HG03045 (cell line): ENCODE measurements around the gene MPP1.

Experiments
- ATAC-seq: cut with Tn5 transposase; IDR thresholded peaks from one replicate; pipeline ENCODE4 v1.9.1; 2021; ENCODE audit warnings: mild to moderate bottlenecking, moderate library complexity; ENCODE audit not compliant: unreplicated experiment

The MPP1 gene

DNA sequence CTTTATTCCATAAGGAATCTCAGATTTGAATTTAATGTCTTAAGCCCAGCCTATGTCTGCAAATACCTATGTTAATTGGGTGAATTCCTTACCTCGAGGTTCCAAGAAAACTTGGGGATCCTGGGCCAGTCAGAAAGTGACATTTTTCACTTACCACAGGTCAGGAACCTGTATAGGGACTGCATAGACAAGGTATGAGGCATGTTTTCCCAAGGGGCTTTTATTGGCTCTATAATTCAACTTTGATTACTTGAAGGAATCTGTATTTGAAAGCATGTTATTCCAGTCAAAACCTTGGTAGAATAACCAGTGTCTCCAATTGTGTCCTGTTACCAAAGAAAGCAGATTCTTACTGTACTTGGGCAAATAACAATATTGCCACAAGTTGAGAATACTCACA is 8.5 kb upstream of the MPP1 start:
- no peak for ATAC-seq

DNA sequence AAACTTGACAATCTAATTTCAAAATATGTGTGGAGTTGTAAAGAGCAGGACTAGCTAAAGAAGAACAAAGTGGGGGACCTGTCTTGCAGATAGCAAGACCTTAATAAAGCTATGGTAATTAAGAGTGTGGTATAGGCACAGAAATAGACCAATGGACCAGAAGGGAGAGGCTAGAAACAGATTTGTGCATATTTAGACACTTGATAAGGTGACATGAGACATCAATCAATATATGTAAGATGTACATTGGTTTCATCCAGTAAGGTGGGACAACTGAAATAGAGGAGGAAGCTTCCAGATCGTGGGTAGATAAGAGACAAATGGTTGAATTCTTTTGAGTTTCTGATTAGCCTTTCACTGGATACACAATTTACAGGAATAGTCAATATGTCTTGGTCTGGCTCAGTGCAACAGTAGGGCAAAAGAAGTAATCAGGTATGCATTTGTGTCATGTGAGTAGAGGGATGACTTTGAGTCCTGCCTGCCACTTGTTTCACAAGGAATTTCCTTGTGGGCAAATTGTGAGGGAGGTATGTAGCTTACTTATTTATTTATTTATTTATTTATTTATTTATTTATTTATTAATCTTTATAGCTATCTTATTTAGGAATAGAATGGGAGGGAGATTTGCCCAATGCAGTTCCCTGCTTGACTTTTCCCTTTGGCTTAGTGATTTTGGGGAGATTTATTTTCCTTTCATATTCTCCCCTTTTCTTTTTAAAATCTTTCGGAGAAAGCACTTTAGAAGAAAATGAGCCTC is 7.2 kb upstream of the MPP1 start:
- ATAC-seq, result no peak

DNA sequence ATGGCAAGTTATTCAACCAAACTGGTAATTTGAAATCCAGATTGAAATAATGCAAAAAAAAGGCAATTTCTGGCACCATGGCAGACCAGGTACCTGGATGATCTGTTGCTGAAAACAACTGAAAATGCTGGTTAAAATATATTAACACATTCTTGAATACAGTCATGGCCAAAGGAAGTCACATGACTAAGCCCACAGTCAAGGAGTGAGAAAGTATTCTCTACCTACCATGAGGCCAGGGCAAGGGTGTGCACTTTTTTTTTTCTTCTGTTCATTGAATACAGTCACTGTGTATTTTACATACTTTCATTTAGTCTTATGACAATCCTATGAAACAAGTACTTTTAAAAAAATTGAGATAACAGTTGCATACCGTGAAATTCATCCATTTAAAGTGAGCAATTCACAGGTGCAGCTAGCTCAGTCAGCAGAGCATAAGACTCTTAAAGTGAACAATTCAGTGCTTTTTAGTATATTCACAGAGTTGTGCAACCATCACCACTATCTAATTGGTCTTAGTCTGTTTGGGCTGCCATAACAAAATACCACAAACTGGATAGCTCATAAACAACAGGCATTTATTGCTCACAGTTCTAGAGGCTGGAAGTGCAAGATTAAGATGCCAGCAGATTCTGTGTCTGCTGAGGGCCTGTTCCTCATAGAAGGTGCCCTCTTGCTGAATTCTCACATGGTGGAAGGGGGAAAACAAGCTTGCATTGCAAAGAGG is 4.8 kb upstream of the MPP1 start:
- no peak for ATAC-seq

DNA sequence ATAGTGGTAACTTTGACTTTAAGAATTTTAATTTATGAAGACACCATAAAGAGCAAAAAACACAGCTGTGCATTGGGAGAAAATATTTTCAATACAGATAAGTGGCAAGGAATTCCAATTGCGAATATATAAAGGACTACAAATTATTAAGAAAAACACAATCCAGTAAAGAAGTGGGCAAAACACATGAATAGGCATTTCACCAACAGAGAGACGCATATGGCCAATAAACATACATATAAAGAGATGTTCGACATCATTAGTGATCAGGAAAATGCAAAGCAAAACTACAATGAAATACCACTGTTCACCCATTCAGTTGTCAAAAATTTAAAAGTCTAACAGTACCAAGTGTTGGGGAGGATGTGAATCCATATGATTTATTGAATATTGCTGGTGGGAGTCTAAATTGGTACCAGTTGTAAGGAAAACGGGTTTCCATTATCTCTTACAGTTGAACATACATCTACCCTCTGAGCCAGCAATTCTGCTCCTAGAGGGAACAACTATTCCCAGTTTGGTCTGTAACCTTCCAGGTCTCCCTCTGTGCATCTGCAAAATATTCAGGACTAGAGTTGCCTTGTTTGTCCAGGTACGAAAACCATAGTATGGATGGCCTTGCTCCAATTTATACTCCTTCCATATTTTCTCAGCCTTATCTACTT is 1.7 kb upstream of the MPP1 start:
- ATAC-seq, result no peak

DNA sequence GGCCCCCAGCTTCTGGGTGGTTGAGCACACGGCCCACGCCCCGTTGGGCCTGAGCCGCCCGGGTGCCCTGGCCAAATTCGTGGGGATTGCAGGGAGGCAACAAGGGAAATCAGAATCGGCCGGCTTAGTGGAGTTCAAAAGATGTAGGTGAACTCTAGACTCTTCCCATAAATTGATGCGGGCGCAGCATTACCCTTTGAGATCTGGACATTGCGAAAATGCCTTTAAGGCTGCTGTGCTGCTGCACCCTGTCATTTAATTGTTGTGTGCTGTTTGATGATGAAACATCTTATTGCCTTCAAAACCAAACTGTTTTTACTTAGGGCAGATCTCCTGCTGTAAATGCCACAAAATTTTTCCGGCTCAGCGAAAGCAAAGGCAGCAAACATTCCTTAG is 409 bp upstream of the MPP1 start:
- ATAC-seq, result no peak

DNA sequence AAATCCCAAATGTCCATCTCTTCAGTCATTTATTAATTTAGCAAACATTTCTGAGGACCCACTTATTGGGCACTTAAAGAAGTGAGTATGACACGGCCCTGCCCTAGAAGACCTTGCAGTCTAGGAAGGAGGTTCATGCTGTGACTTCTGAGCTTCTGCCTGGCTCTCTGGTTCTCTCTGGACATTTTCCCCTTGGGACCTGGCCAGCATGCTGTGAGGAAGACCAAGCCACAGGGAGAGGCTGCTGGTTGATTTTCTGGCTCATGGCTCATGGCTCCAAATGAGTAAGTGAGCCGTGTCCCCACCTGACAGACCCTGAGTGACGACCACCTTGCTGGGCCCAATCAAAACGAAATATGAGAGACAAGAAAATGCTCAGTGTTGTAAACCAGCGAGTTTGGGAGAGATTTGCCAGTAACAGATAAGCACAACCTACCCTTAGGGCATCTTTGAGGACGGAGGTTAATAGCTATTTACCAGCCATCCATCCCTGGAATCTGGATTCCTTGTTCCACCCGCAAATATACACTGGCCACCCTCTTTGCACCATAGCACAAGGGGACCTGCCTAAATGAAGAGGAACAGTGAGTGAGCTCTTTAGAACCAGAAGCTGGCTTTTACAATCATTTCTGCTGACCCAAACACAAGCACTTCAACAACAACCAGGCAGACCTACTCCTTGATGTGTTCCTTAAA is 876 bp downstream of the MPP1 start:
- no peak for ATAC-seq

DNA sequence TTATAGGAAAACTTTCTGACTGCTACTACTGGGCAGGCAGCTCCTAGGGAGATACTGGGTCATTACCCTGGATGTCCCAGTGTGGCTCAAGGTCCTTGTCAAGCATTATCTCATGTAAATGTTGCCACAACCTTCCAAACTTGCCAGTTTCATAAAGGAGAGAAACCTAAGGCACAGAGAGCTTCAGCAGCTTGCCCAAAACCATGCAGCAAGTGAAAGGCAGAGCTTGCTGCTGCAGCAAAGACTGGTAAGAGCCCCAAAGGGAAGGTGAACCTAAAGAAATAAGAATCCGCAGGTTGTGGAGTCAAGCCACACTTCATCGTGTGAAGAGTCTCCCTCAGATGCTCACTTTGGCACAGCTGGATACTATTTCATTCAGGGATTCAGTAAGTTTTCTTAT is 2.3 kb downstream of the MPP1 start:
- ATAC-seq, result no peak

DNA sequence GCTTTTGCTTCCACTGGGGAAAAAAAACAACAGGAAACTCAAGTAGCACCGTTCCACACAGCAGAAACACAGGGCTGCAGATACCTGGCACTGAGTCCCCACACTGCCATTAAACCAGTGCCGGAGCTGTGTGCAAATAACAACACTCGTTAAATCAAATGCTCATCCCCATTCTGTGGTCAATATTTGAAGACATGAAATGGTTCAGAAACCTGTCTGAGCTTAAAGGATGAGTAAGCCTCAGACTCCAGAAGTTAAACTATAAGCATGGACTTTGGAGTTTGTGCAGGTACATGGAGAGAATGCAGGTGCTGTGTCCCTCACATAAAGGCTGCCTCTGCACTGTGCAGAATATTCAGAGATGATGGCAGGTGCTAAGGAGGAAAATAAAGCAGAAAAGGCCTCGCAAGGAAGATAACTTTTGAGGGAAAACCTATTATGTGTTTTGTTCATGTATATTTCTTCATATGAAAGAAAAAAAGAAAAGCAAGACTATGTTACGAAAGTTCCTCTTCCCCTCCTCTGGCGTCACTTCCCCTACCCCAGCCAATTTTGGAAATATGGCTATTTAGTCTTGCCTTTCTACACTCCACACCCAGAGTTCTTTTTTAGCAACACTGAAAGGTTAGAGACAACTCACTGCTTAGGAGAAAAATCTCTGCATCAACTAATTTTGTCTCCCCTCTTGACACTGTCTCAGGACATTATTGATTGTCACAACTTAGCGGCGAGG is 4.6 kb downstream of the MPP1 start:
- ATAC-seq, result no peak

DNA sequence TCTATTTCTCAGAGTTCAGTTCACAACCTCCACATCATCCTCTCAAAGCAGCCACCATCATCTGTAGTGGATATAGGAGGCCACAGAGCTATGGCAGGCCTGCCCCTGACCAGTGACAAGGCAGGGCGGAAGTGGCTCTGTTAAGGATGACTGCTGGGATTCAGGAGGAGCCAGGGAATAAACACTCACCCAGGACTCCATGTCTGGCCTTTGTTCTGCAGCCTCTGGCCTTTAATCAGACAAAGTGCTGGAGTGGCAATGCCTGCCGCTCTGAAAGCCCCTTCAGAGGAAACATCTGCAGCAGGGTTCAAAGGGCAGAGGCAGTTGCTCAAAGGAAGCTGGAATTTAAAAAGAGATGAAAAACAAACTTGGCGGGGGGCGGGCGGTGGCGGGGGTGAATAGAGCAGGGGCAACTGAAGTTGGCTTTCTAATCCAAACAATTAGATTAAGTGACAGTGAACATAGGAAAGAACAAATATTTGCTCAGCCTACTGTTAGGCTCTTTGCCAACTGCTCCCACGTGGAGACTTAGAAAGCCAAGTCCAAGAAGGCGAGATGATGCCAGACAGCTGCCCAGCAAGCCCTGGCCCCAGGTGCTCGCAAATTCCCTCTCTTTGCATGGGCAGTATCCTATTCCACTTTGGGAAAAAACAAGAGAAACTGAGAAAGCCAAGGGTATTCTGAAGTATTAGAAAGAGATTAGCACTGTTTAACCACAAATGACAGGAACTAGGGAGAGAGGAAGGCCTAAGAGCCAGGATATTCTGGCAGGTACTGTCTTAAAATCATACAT is 5.5 kb downstream of the MPP1 start:
- no peak for ATAC-seq

DNA sequence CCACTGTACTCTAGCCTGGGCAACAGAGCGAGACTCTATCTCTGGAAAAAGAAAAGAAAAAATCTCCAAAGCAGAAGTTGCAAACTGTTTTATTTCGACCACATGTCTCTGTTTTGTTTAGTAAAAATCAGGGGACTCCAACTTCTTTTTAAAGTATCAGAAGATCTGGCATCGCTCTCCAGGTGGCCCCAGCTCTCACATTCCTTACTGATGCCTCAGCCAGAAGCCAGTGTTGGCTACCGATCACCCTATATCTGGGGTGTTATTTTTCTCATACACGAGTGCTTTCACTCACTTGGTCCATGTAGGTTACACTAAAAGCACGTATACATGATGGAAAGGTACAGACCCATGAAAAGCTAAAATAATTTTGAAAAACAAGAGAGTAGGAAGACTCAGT is 8.3 kb downstream of the MPP1 start:
- ATAC-seq, result no peak

DNA sequence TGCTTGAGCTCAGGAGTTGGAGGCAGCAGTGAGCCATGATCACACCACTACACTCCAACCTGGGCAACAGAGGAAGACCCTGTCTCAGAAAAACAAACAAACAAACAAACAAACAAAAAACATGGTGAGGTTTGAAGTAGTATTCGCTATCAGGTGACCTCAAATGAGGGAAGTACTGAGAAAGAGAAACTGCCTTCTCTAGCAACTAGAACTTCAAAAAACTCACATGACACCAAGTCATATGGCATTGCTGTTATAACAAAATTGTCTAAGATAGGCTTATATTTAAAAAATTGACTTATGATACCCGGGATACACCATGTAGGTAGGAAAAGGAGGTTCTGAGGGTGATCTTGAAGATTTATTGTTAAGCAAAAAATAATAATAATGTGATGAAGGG is 10.3 kb downstream of the MPP1 start:
- no peak for ATAC-seq

DNA sequence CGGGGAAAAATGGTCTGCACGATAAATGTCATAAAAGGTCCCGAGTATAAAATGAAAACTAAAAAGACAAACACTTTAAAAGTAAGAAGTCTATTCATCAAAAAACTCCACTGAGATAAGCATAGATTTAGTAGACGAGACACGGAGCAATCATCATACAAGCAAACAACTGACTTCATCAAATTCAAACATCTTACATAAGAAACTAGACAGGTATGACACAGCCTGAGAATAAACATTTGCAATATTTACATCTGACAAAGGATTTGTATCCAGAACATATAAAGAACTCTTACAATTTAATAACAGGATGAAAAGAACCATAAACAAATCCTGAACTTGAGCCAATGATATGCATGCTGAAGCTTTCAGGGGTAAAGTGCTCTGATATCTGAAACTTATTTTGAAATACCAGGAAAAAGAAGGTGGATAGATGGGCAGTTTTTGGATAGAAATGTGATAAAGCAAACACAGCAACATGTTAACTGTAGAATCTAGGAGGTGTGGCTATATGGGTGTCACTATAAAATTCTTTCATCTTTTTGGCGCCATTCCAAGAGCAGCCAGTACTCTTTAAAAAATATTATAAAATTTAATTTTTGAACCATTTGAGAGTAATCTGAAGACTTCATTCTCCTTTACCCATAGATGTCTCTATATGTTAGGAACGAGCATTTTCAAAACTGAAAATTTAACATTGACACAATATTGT is 12.0 kb downstream of the MPP1 start:
- ATAC-seq, result no peak

DNA sequence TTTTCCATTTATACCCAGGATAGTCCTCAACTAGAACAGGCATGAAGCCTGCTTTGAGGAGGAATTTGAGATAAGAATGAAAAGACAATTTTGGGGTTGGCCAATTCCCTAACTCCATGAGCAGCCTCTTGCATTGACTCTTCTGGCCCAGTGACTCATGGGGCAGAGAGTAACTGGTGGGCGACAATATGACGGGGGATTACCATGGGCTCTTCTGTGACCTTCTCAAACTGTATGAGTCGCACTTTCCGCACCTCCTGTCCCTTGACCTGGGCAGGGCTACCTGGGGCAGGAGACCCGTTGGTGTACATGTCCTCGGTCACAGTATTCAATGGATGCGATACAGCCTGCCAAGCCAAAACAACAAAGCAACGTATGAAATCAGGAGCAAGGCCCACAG is 13.3 kb downstream of the MPP1 start:
- no peak for ATAC-seq

DNA sequence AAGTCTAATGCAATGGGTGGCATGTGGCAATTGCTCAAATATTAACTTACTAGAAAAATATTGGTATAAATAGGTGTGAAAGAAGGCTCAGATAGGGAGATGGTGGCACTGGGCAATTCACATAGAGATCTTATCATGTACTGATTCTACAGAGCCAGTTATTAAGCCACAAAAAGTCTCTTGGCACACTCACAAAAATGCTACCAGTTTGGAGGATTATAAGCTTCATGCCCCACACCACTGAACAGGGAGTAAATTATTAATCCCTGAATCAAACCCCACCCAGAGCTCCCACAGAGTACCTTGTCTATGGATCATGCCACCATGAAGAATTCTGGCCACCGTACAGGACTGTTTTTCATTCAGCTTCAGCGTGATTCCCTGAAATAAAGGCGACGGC is 13.8 kb downstream of the MPP1 start:
- ATAC-seq, result no peak

DNA sequence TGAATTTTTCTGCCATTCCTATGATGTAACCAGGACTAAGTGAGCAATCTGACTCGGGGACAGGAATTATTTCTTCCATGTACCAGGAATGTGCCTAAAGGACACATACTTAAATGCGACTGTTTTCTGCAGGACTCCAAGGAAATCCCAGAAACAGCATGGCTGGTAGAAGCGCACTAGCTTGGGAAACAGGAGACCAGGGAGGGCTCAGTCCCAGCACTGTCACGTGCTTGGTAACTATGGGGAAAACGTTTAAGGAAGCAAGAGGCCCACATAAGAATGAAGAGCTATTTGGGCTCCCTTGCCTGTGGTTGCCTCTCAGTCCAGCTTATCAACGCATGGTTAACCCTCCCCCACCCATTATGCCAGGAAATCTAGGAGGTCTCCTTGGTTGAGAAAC is 19.6 kb downstream of the MPP1 start:
- no peak for ATAC-seq

DNA sequence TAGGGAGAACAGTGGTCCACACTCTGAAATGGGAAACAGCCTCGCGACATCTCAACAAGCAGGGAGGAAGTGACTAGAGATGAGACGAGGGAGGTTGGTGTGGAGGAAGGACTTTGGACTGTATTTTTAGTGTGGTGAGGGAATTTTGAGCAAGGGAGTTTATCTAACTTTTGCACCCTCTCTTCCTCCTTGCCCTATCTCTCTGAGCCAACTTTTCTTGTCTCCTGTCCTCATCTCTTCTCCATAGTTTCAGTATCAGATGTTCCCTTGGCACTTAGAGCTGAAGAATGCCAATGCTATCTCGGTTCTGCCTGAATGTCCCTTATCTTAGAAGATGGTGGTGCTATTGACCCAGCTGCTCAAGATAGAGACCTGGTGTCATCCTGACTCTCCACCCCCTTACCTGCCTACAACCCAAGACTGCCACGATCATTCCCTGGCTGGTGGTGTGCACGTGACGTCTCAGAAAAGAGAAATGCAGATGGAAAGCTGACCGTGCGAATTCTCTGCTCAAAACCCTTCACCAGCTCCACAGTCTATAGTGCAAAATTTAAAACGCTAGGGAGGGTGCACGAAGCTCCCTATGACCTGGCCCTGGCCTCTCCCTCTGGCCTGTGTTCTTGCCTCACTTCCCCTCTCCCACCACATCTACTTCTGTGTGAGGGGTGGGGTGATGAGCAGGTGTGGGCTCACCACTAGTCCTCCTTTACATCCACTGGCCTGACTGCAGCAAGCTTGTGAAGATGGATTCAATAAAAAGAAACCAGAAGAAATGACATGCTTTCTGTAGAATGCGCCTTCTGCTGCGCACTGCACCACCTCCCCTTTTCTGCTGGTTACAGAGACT is 20.9 kb downstream of the MPP1 start:
- ATAC-seq, result no peak

DNA sequence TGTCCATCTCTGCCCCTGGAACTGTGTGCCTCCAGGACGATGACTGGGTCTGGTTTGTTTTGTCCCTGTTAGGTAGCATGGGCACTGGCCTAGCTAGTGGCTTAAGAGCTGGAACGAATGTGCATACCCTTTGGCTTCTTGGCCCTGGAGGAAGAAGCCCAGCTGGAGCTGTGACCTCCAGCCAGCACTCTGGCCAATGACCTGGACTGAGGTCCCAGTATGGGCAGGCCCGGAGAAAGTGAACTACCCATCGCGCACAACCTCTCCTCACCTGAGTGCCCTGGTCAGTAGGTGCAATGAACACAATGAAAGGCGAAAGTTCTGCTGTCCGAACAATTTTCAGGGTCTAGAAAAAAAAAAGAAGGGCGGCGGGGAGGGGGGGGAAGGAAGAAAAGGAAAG is 24.3 kb downstream of the MPP1 start:
- ATAC-seq, result no peak

DNA sequence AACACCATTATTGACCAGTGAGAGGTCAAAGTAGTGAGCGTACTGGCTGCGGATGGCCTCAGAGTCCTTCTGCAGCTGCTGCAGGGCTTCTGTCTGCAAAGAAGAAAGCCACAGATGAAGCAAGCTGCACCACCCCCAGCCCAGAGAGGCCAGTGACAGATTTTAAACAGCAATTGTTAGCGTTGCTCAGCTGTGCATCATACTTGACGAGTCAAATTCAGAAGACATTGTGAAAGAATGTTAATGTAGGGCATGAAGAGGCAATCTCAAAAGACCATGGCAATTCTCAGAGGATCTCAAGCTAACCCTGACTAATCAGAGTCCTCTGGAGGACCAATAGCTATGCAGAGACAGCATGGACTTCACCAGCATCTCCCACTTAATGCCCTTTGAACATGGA is 26.0 kb downstream of the MPP1 start:
- no peak for ATAC-seq

DNA sequence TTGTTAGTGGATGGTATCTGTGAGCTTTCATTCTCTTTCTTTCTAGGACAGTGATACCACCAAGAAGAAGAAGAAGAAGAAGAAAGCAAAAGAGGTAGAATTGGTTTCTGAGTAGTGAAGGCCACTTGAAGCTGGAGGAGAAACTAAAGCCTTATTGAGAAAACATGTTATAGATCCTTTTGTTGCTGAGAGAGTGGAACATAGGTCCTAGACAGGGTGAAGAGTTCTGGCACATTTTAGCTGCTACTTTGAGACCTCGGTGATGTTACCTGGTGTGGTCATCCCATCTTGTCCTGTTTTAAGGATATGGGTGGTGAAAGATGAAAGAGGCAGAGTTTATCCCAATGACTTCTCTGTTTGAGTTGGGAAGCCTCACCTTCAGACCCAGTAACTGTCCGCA is 28.5 kb downstream of the MPP1 start:
- no peak for ATAC-seq
